Lung (tissue), 12 donors: ENCODE measurements around the gene FAAP20. TPM values are rescaled to one million over a fixed set of nuclear protein-coding genes. Genes with fewer than 3 reads are reported as not detected.

Source experiments
- ATAC-seq: fragments of 200-7000 bp; cut with Tn5 transposase; one replicate; pipeline ENCODE4 v1.9.1; 2020; ENCODE audit warnings: moderate number of reproducible peaks; ENCODE audit not compliant: insufficient read depth, low FRiP score
- DNase-seq, 3 donors: peaks; one replicate each; pipeline ENCODE4 v3.0.0-alpha.2; 2013 to 2017
- H3K27ac ChIP-seq, 2 donors: one replicate each; pipeline ENCODE4 v1.5.1; 2013; ENCODE audit warnings: mild to moderate bottlenecking in 2 of 2, moderate library complexity in 2 of 2, control low read depth in 1 of 2, inconsistent platforms in 1 of 2, low read depth in 1 of 2, low read length in 1 of 2
- H3K27me3 ChIP-seq, 3 donors: one replicate each; pipeline ENCODE4 v1.5.1; 2013; ENCODE audit warnings: low read length in 2 of 3; ENCODE audit not compliant: control insufficient read depth in 3 of 3, insufficient read depth in 3 of 3
- H3K36me3 ChIP-seq, 4 donors: one replicate each; pipeline ENCODE4 v1.5.1; 2013; ENCODE audit warnings: low read length in 4 of 4, mild to moderate bottlenecking in 1 of 4, moderate library complexity in 1 of 4; ENCODE audit not compliant: control insufficient read depth in 4 of 4, insufficient read depth in 4 of 4
- H3K4me1 ChIP-seq, 5 donors: one replicate each; pipeline ENCODE4 v1.5.1; 2013; ENCODE audit warnings: low read length in 5 of 5, mild to moderate bottlenecking in 2 of 5, moderate library complexity in 1 of 5; ENCODE audit not compliant: control insufficient read depth in 5 of 5, insufficient read depth in 5 of 5
- H3K4me3 ChIP-seq: one replicate; pipeline ENCODE4 v1.5.1; 2013; ENCODE audit warnings: mild to moderate bottlenecking, control low read depth, moderate library complexity
- H3K9ac ChIP-seq, 2 donors: one replicate each; pipeline ENCODE4 v1.5.1; 2013; ENCODE audit warnings: low read length in 2 of 2, control low read depth in 1 of 2; ENCODE audit not compliant: insufficient read depth in 1 of 2
- H3K9me3 ChIP-seq, 4 donors: one replicate each; pipeline ENCODE4 v1.5.1; 2013; ENCODE audit warnings: low read length in 3 of 4, mild to moderate bottlenecking in 1 of 4, moderate library complexity in 1 of 4; ENCODE audit not compliant: control insufficient read depth in 4 of 4, insufficient read depth in 3 of 4
- CTCF ChIP-seq: IDR thresholded peaks from 2 replicates; pipeline ENCODE4 v1.5.1; 2012; ENCODE audit warnings: mild to moderate bottlenecking; ENCODE audit errors: control extremely low read depth, extremely low read depth
- WGBS, 2 donors: extraction: QIAGEN DNeasy Blood & Tissue Kit; methylation state at CpG; one replicate each; pipeline ENCODE4 v1.1.7; 2013; 5-methylcytosine and 5-hydroxymethylcytosine counted together
- polyA plus RNA-seq, 2 donors: library from polyadenylated mRNA; stranded (reverse); fragments of 200-250 nt; gene quantifications; one replicate each; pipeline ENCODE4 v1.2.1, GENCODE V29; 2013
- total RNA-seq, 2 donors: library from RNA; depleted of rRNA in 1 of 2; stranded (reverse); fragments of >200 nt in 1 of 2; gene quantifications; one replicate each; pipeline ENCODE4 v1.2.1, GENCODE V29; 2014 to 2021
- donor health status: control.
- donor health status: control.
- donor health status: Bipolar disorder and iron deficiency.
- donor health status: healthy.
- donor health status: DM: yes; HTN: yes; CAD: no.

Gene FAAP20
- total and polyA plus RNA-seq, 4 donors: 16.8 to 87.9 (median 68.4) TPM

GRCh38 chr1:2227346-2228156 is 33.0 kb upstream of the FAAP20 start:
- Histone ChIP-seq H3K27me3 (no peaks in the 10 kb centered on the region), H3K4me1 (peaks cover 2 to 32% (median 10%) of the 10 kb centered on the region in 5 donors), H3K27ac (peak overlapping the region; percentile 99 to 100), H3K4me3 (peak overlapping the region; percentile 67), H3K36me3 (peaks cover 0 to 15% (median 0%) of the 10 kb centered on the region in 4 donors), H3K9me3 (peaks cover 0 to 5% (median 0%) of the 10 kb centered on the region in 4 donors), H3K9ac (peak overlapping the region in 1 of 2 donors; percentile 42)
- ATAC-seq (peak; percentile 95), DNase-seq (peak; percentile 99)
- no peak for TF ChIP-seq CTCF
- 1% methylated on average over 79 to 129 of the region's 129 CpGs for WGBS, 2 donors

DNA sequence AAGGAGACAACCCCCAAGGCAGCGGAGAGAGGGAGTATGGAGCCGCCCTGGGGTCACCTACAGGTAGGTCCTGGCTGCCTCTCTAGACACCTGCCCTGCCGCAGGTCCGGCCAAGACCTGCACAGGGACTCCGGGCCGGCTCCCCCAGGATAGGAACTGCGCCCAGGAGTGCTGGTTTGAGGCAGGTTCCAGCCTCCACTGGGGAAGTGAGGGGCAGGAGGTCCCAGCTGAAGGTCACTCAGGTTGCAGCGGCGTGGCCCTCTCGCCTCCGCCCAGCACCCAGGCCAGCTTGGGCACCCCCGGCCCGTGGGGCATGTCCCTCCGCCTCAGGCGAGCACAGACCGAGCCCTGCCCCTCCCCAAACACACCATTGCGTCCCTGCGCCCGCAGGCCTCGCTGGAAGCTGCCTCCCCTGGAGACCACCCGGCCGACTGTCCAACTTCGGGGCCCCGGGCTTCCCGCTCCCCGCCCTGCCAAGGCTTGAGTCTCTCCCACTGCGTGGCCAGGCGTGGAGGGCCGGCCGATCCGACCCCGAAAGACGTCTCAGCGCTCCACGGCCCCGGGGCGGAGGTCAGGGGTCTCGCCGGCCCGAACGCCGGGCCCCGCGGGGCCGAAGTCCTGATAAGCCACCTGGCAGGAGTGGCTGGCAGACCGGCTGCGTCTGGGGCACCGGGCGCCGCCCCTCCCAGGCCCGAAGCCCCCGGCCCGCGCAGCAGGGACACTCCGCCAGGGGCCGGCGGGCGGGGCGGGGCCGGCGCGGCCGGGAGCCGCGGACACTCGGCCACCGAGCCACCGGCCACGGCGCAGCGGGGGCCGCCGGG is 32.2 kb upstream of the FAAP20 start:
- H3K36me3 ChIP-seq: peaks cover 0 to 15% (median 0%) of the 10 kb centered on the region in 4 donors
- H3K27me3 ChIP-seq: no peaks in the 10 kb centered on the region
- WGBS, 2 donors: 19 to 27% methylated on average over 54 to 73 of the region's 73 CpGs
- DNase-seq: no peak
- H3K27ac ChIP-seq: peak overlapping the region; percentile 99 to 100
- peak overlapping the region; percentile 67 for H3K4me3 ChIP-seq
- no peak for ATAC-seq
- TF ChIP-seq CTCF: no peak
- peaks cover 0 to 5% (median 0%) of the 10 kb centered on the region in 4 donors for H3K9me3 ChIP-seq
- H3K9ac ChIP-seq: peak overlapping the region in 1 of 2 donors; percentile 63
- peaks cover 0 to 24% (median 4%) of the 10 kb centered on the region in 5 donors for H3K4me1 ChIP-seq

DNA sequence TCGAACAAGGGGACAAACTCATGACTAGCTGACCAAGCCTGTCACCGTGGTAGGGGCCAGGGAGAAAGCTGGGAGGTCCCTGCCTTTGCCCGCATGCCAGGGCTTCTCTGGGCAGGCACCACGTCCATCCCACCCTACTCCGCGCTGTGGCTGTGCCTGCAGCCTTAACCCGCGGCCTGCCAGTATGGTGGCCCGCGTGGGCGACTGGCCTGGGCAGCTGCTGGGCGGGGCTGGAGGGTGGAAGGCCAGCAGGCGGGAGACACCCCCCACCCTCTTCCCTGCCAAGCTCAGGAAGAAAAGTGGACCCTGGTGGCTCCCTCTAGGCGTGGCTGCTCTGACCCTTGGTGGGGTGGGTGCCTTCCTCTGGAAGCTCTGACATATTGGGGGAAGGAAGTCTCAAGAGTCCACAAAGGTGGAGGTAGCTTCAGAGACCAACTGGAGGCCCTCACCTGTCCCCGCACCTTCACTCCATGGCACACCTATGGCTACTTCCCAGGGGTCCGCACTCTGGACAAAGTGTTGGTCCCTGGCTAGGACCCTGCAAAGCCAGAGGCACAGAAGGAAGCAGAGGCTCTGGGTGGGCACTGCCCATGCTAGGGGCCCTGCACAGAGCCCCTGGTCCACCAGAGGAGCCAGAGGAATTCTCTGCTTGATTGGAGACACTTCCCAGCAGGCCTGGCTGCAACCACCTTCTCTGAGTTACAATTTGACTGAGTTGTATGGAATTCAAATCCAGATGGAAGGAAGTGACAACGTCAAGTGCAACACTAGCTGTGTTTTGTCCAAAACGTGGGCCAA is 30.3 kb upstream of the FAAP20 start:
- no peaks in the 10 kb centered on the region for H3K27me3 ChIP-seq
- no peak overlapping the region for H3K27ac ChIP-seq
- H3K9me3 ChIP-seq: peaks cover 0 to 5% (median 0%) of the 10 kb centered on the region in 4 donors
- peaks cover 0 to 9% (median 4%) of the 10 kb centered on the region in 5 donors for H3K4me1 ChIP-seq
- H3K9ac ChIP-seq: no peak overlapping the region
- ATAC-seq (no peak), DNase-seq (peak in 1 of 3 donors; percentile 8)
- H3K36me3 ChIP-seq: peaks cover 0 to 6% (median 0%) of the 10 kb centered on the region in 4 donors
- 83 to 86% methylated on average over 16 to 18 of the region's 18 CpGs for WGBS, 2 donors
- TF ChIP-seq CTCF: no peak
- H3K4me3 ChIP-seq: no peak overlapping the region
